Right forelimb (tissue), 1 donor: Measurements from ENCODE around the gene ACR.
"Not testable (repeated sequence)": the region's sequence is repeated elsewhere in the genome, so short reads cannot be mapped to it uniquely, and the experiment has no call there.

Experiments used
- DNase-seq: peaks from one replicate; pipeline ENCODE4 v3.0.0-alpha.2; 2018

The ACR gene

DNA sequence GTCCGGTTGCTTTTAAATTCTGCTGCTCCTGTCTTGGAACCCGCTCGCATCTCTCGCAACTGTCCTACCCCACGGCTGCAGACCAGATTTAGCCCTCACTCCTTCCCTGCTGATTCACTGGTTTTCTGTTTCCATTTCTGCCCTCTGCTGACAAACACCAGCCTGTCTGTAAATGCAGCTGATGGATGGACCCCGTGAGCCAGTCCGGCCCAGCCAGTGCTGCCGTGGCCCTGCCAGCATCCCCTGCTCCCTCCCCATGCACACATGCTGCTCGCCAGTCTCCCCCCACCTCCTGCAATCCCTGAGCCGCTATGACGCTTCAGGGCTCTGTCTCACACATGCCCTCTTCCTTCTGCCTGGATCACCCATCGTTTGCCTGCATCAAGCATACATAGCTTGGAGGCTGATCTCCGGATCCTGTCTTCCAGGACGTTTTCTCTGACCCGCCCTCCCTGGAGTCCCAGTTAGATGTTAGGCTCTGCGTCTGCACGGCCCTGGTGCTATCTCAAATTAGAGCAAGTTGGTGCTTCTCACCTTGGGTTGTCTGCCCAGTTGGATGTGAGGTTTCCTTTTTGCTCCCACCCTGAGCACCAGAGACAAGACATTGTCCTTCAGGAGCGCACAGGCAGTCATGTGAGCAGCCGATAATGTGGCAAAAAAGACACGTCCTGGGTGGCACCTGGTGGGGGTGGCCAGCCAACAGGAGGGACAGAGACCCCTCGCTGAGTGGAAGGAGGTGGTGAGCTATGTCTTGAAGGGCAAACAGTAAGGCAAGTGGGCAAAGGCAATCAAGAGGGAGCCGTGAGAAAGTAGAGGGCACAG is 4.3 kb upstream of the ACR start:
- no peak for DNase-seq

DNA sequence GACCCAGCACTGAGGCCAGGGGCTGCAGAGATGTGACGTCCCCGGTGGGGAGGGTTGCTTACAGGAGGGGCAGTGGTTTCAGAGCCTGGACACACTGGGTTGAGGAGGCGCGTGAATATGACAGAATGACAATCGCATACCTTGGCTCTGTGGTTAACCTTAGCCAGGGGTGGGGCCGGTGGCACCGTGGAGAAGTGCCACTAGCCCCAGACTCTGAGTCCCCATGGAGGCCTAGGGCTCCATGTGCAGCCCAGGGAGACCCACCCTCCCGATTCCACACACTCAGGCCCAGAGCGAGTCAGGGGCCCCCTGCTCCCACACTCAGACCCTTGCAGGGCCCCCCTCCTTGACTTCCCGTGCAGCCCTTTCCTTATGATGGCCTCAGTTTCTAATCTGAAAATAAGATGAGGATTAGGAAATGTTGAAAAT is 3.6 kb upstream of the ACR start:
- peak; percentile 35 for DNase-seq

DNA sequence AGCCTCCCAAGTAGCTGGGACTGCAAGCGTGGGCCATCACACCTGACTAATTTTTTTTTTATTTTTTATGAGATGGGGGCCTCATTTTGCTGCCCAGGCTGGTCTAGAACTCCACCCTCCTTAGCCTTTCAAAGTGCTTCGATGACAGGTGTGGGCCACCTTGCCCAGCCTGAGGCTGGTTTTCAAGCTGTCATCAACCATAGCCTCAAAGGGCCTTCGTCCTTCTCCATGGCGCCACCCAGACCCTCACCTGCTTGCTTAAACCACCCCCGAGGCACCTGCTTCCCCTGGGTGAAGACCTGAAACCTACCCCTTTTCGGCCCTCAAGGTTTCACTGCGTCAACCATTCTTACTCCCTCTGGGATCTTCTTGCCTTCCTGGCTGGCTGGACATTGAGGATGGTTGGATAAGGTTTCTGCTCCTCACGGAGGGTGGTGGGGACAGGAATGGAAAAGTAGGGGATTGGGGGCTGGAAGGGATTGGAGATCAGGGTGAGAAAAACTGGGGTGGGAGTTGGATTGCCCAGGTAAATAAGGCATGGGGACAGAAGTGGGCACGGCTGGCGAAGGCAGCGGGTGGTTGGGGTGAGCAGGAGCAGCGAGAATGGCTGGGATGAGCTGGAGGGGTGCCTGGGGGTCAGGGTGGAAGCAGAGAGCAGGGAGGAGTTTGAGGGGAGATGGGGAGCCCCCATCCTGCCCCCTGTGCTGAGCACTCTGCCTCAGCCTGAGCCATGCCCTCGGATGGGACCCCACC is 2.8 kb upstream of the ACR start:
- DNase-seq: peak; percentile 13

DNA sequence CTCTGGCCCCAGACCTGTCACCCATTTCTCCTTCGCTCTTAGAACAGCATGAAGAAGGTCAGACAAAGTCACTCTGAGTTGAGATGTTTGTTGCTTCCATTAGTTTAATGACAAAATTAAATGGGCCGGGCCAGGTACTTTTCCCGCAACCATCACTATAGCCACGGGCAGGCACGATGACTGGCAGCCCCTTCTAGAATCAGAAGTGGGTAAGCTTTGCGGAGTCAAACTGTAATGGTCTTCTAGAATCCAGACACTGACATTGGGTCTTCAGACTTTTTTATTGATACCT is 2.3 kb upstream of the ACR start:
- no peak for DNase-seq

DNA sequence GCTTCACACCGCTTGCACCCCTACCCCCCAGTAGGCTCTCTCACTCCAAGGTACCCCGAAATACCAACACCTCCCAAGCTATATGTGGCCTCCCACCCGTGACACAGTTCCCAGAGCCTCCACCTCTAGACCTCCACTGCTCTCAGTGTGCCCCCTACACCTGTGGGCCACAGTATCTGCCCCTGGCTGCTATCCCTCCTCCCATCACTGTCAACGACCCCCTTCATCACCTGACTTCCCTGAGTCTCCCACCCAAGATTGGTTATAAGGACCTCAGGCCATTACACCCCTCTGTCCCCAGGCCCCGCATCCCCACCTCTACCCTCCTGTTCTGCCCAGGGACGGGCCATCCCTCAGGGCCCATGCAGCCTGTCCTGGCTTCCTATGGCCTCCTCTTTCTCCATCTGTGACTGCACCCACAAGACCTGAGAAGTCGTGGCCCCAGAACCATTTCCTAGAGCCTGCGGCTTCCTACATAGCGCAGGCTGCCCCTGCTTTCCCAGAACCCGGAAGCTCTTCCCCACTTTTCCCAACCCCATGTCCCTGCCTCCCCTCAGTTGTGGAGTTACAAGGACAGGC is 734 bp downstream of the ACR start:
- peak; percentile 29 for DNase-seq

DNA sequence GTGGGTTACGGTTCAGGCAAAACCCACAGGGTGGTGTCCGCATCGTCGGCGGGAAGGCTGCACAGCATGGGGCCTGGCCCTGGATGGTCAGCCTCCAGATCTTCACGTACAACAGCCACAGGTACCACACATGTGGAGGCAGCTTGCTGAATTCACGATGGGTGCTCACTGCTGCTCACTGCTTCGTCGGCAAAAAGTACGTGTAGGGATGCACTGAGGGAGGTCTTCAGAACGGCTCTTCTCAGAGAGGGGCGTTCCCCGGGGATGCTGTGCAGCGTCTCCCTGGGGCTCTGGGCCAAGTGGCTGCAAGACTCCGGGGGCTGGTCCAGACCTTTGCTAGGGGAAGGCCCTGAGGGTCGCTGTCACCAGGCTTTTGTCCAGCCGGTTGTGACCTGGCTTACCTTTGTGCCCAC is 1.3 kb downstream of the ACR start:
- DNase-seq: peak; percentile 39

DNA sequence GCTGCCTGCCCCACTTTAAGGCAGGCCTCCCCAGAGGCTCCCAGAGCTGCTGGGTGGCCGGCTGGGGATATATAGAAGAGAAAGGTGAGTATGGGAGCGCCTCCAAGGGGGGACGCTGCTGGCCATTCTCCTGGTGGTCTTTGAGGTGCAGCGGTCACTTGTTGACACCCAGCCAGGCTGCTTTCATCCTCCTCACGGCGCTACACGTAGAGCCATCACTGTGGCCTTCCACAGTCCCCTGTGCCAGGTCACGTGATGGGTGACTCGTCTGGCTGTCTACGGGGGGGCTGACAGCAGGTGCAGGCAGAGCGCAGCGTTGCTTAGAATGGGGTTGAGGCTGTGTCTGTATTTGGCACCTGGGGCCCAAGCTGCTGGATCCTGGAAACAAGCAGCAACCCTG is 1.9 kb downstream of the ACR start:
- DNase-seq: peak; percentile 19

DNA sequence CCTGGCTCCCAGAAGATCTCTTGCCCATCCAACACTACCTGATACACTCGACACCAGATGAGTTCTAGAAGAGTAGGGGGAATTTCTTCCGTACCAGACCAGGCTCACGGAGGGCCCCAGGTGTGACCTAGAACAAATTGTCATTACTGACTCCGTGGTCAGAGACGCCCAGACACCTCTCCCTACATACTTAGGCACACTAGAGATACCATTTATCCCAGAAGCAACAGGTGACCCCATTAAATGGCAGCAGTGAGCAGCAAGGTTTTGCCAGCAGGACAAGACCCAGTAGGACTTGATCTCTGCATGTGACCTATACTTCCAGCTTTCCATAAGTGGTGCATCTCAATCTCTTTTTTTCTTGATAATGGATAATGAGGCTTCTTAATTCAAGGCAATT is 2.7 kb downstream of the ACR start:
- not testable (repeated sequence) for DNase-seq

DNA sequence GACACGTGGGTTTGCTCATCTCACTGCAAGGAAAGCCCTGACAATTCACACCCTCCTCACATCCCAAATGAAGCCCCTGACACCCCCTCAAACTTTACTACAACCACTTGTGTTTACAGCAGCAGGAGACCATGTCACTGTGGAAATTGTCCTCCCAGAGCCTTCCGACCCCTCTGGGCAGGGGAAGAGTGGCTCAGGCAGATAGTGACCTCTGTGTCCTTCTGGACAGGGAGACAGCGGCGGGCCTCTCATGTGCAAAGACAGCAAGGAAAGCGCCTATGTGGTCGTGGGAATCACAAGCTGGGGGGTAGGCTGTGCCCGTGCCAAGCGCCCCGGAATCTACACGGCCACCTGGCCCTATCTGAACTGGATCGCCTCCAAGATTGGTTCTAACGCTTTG is 6.4 kb downstream of the ACR start:
- DNase-seq: not testable (repeated sequence)

DNA sequence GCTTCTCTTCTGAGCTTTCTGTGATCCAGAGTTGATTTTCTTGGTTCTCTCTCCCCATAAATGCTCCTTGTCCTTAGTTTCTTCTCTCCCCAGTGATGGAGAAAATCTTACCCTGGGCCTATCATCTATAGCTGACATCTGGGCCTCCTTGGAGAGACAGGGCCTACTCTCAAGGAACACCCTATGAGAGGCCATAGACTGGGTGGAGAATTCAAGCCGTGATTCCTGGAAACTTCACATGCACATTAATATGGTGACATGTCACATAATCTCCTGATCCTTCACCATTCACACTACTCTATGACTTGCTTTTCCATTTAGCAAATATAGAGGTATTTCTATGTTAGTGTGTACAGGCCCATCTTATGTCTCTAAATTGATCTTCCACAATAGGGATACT is 9.5 kb downstream of the ACR start:
- not testable (repeated sequence) for DNase-seq

DNA sequence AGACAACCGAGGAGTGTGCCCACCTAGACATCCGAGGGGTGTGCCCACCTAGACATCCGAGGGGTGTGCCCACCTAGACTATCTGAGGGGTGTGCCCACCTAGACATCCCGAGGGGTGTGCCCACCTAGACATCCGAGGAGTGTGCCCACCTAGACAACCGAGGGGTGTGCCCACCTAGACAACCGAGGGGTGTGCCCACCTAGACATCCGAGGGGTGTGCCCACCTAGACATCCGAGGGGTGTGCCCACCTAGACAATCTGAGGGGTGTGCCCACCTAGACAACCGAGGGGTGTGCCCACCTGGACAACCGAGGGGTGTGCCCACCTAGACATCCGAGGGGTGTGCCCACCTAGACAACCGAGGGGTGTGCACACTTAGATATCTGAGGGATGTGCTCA is 10.6 kb downstream of the ACR start:
- DNase-seq: not testable (repeated sequence)

DNA sequence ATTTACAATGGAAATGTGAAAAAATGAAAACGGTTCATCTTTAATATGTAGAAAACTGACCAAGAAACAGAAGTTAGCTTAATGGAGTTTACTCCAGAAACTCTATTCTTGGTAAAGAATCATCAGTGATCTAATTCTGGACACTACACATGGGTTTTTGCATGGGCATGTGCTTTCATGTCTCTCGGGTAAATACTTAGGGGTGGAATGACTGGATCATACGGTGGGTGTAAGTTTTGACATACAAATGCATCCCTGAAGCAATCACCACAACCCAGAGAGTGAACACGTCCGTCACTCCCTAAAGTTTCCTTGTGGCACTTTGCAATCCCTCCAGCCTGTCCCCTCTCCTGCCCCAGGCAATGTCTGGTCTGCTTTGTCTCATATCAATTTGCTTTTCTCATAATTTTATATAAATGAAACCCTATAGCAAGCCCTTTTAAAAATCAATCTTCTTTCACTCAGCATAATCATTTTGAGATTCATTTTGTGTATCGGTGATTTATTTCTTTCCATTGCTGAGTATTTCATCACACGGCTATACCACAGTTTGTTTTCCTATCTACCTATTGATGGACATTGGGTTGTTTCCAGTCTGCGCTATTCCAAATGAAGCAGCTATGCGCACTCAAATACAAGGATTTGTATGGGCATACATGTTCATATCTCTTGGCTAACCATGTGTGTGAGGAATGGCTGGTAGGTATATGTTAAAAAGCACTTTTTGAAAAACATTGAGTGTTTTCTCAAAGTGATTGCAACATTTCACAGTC is 11.5 kb downstream of the ACR start:
- DNase-seq: not testable (repeated sequence)

DNA sequence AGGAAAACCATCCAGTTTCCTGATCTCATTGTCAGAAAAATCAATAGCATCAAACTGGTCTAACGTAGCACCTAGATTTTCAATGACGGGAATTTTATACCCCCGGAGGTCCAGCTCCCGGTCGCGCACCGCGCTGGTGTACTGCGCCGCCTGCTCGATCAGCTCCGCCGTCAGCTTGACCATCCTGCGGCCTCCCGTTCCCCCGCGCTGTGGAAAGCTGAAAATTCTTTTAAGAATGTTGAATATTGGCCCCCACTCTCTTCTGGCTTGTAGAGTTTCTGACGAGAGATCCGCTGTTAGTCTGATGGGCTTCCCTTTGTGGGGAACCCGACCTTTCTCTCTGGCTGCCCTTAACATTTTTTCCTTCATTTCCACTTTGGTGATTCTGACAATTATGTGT is 17.2 kb downstream of the ACR start:
- DNase-seq: not testable (repeated sequence)

DNA sequence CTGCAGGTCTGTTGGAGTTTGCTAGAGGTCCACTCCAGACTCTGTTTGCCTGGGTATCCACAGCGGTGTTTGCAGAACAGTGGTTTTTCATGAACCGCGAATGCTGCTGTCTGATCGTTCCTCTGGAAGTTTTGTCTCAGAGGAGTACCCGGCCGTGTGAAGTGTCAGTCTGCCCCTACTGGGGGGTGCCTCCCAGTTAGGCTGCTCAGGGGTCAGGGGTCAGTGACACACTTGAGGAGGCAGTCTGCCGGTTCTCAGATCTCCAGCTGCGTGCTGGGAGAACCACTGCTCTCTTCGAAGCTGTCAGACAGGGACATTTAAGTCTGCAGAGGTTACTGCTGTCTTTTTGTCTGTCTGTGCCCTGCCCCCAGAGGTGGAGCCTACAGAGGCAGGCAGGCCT is 18.4 kb downstream of the ACR start:
- DNase-seq: not testable (repeated sequence)

DNA sequence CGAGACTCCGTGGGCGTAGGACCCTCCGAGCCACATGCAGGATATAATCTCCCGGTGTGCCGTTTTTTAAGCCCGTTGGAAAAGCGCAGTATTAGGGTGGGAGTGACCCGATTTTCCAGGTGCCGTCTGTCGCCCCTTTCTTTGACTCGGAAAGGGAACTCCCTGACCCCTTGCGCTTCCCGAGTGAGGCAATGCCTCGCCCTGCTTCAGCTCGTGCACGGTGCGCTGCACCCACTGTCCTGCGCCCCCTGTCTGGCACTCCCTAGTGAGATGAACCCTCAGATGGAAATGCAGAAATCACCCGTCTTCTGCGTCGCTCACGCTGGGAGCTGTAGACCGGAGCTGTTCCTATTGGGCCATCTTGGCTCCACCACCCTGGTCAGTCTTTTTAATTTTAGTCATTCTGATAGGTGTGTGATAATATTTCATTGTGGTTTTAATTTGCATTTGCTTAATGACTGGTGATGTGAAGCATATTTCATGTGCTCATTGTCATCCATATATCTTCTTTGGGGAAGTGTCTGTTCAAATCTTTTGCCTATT is 19.0 kb downstream of the ACR start:
- DNase-seq: not testable (repeated sequence)

DNA sequence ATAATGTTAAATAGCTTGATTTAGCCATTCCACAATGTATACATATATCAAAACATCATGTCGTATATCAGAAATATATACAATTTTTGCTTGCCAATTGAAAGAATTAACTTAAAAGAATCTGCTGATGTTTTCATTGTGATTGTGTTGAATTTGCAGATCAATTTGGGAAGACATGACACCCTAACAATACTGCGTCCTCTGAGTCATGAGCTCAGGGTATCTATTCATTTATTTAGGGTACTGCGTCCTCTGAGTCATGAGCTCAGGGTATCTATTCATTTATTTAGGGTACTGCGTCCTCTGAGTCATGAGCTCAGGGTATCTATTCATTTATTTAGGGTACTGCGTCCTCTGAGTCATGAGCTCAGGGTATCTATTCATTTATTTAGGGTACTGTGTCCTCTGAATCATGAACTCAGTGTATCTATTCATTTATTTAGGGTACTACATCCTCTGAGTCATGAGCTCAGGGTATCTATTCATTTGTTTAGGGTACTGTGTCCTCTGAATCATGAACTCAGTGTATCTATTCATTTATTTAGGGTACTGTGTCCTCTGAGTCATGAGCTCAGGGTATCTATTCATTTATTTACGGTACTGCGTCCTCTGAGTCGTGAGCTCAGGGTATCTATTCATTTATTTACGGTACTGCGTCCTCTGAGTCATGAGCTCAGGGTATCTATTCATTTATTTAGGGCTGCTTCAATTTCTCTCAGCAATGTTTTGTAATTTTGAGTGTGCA is 21.8 kb downstream of the ACR start:
- DNase-seq: not testable (repeated sequence)

DNA sequence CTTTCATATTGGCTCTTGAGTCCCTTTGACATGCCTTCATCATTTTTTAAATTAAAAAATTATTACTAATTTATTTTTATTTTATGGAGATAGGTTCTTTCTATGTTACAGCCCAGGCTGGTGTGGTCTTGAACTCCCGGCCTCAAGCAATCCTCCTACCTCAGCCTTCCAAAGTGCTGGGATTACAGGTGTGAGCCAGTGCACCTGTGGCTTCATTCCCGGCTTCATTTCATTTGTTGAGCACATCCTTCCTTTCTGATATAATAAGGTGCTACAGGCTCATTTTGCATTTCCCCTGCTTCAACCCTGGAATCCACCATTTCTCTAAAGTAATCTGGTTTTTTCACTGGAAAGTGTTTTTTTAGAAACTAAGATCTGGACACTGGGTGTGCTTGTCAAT is 23.8 kb downstream of the ACR start:
- DNase-seq: not testable (repeated sequence)

DNA sequence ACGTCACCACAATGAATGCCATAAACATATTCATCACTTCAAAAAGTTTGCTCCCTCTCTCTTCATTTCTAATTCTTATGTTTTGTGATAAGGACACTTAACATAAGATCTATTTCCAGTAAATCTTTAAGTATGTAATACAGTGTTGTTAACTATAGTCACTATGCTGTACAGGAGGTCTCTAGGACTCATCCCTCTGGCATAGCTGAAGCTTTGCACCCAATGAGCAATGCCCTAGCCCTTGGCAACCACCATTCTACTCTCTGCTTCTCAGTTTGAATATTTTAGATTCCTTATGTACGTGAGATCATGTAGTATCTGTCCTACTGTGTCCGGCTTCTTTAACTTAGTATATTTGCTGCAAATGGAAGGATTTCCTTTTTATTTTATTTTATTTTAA is 26.3 kb downstream of the ACR start:
- DNase-seq: not testable (repeated sequence)

DNA sequence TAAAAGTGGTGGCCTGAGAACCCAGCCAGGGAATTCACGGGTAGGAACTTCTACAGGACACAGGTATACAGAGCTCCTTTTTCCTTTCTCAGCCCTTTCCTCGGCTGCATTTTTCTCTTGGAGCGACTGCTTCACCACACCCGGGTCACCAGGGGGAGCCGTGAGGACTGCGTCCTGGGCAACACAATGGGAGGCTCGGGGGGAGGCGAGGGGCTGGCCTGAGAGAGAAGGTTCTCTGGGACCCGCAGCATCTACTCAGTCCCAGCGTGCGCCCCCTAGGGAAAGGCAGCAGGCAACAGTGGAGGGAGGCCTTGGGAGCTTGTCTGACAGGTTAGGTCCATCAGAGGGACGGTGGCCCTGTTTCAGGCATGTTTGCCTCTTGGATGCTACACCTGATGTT is 37.1 kb downstream of the ACR start:
- DNase-seq: not testable (repeated sequence)

DNA sequence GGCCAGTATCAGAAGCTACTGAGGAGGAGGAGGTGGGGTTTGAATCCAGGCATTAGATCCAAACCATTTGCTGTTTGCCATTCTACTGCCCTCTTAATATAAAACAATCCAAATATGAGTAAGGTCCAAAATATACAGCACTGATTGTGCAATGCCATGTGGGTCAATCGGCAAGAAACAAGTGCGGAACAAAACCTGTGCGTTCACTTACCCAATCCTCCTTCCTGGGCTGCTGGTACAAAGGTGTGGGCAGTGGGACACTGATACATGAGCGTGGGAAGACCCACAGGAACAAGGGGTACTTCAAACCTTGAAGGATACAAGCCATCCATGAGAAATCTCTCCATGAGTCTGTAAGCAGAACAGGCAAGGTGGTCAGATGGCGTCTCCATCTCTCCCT is 39.6 kb downstream of the ACR start:
- not testable (repeated sequence) for DNase-seq

DNA sequence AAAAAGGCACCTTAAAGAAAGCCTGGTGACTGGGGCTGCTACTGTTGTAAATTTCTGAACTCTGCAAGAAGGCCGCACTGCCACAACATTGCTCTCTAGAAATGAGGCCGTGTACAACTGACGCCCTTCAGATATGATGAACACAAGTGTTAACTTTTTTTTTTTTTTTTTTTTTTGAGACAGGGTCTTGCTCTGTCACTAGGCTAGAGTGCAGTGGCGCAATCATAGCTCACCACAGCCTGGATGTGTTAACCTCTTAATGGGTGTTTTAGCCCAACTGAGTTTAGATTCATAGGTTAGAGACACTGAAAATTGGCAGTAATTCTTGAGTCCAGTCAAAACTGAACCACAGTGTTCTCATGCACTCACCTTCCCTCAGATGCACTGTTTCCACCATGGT is 42.2 kb downstream of the ACR start:
- not testable (repeated sequence) for DNase-seq

DNA sequence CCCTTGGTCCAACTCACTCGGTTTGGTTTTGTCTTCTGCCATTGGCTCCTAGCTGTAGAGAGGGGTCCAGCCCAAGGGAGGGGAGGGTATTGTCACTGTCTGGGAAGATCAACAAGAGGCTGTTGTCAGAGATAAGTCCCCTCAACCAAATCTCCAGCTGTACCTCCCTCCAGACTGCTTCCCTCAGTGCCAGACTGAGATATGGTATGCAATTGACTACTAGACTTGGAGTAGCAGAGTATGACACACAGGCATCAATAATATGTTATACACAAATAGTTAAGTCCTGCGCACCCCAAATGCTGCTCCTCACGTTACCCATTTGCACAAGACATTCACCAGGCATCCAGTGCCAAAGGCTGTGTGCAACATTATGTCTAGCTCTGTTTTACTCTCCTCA is 44.2 kb downstream of the ACR start:
- not testable (repeated sequence) for DNase-seq
